ENCODE results near the gene PRODH2. TPM values are rescaled to one million over a fixed set of nuclear protein-coding genes. Genes with fewer than 3 reads are reported as not detected.

The PRODH2 gene
- total RNA-seq, 1 experiment from 2014 or later, result not detected

- no peaks in the 10 kb centered on the region for H3K9me3 Mint-ChIP-seq (ENCODE audit: unreplicated experiment)
- peaks cover 17% of the 10 kb centered on the region for H3K4me1 Mint-ChIP-seq (ENCODE audit: insufficient read depth, unreplicated experiment)
- CTCF ChIA-PET, result no interaction called here
- POLR2A ChIA-PET, result no interaction called here
- H3K27ac Mint-ChIP-seq (ENCODE audit: low read depth, unreplicated experiment), result no peak overlapping the region
- peaks cover 6% of the 10 kb centered on the region for H3K36me3 Mint-ChIP-seq (ENCODE audit: insufficient read depth, unreplicated experiment)
- no peak for DNase-seq (ENCODE audit: unreplicated experiment)
- H3K27me3 Mint-ChIP-seq (ENCODE audit: insufficient read depth, unreplicated experiment), result no peaks in the 10 kb centered on the region
- no TSS peak for BruUV-seq (replicated peaks)
- intact Hi-C loops (cut with micrococcal nuclease), result loop anchor here (10.0 kb wide), 1 partner anchor 158 kb away; the partner anchor contains the start of gene LRFN3
- no peak for TF ChIP-seq CTCF (IDR thresholded peaks at IDR 0.05; ENCODE audit: unreplicated experiment)
- no peak overlapping the region for H3K4me3 Mint-ChIP-seq (ENCODE audit: unreplicated experiment)
These were observed 35.4 kb downstream of the PRODH2 start for GRCh38 chr19:35777086-35777841.

- Mint-ChIP-seq H3K27me3 (ENCODE audit: insufficient read depth, unreplicated experiment) (no peaks in the 10 kb centered on the region), H3K27ac (ENCODE audit: low read depth, unreplicated experiment) (no peak overlapping the region), H3K9me3 (ENCODE audit: unreplicated experiment) (no peaks in the 10 kb centered on the region), H3K4me1 (ENCODE audit: insufficient read depth, unreplicated experiment) (peaks cover 17% of the 10 kb centered on the region), H3K4me3 (ENCODE audit: unreplicated experiment) (peak overlapping the region; percentile 79), H3K36me3 (ENCODE audit: insufficient read depth, unreplicated experiment) (peaks cover 6% of the 10 kb centered on the region)
- POLR2A ChIA-PET, result interaction anchor here (1.0 kb wide), 1 partner anchor 28 kb away, joined by 4 read pairs; the partner anchor contains the start of gene LIN37
- no TSS peak for BruUV-seq (replicated peaks)
- no peak for DNase-seq (ENCODE audit: unreplicated experiment)
- intact Hi-C loops (cut with micrococcal nuclease), result loop anchor here (10.0 kb wide), 1 partner anchor 159 kb away; the partner anchor contains the start of gene LRFN3
- TF ChIP-seq CTCF (IDR thresholded peaks at IDR 0.05; ENCODE audit: unreplicated experiment), result no peak
- CTCF ChIA-PET, result no interaction called here
These were observed 36.4 kb downstream of the PRODH2 start for GRCh38 chr19:35776102-35776788.

- H3K27me3 Mint-ChIP-seq (ENCODE audit: insufficient read depth, unreplicated experiment), result no peaks in the 10 kb centered on the region
- no peaks in the 10 kb centered on the region for H3K9me3 Mint-ChIP-seq (ENCODE audit: unreplicated experiment)
- peak within 1 kb of the TSS; percentile 79 for H3K4me3 Mint-ChIP-seq (ENCODE audit: unreplicated experiment)
- TF ChIP-seq CTCF (IDR thresholded peaks at IDR 0.05; ENCODE audit: unreplicated experiment), result no peak
- H3K4me1 Mint-ChIP-seq (ENCODE audit: insufficient read depth, unreplicated experiment), result peaks cover 17% of the 10 kb centered on the region
- POLR2A ChIA-PET, result interaction anchor here (1.0 to 1.5 kb wide), 2 partner anchors 27 kb away, joined by 4 to 7 read pairs; partner anchors contain the start of gene LIN37
- no peak within 1 kb of the TSS for H3K27ac Mint-ChIP-seq (ENCODE audit: low read depth, unreplicated experiment)
- H3K36me3 Mint-ChIP-seq (ENCODE audit: insufficient read depth, unreplicated experiment), result peaks cover 6% of the 10 kb centered on the region
- BruUV-seq (replicated peaks), result no TSS peak
- DNase-seq (ENCODE audit: unreplicated experiment), result peak; percentile 99
- CTCF ChIA-PET, result no interaction called here
- intact Hi-C loops (cut with micrococcal nuclease), result loop anchor here (10.0 kb wide), 1 partner anchor 159 kb away; the partner anchor contains the start of gene LRFN3
These were observed 37.1 kb downstream of the PRODH2 start, which contains the start of gene ARHGAP33 for GRCh38 chr19:35775298-35776101. ARHGAP33 (plus strand) TSS chr19:35775564; CDS start chr19:35775659, 95 bp downstream.

GRCh38 chr19:35775046-35775297 lies 37.7 kb downstream of the PRODH2 start:
- H3K27ac Mint-ChIP-seq (ENCODE audit: low read depth, unreplicated experiment), result no peak overlapping the region
- H3K9me3 Mint-ChIP-seq (ENCODE audit: unreplicated experiment), result no peaks in the 10 kb centered on the region
- no TSS peak for BruUV-seq (replicated peaks)
- no peak for TF ChIP-seq CTCF (IDR thresholded peaks at IDR 0.05; ENCODE audit: unreplicated experiment)
- peaks cover 17% of the 10 kb centered on the region for H3K4me1 Mint-ChIP-seq (ENCODE audit: insufficient read depth, unreplicated experiment)
- DNase-seq (ENCODE audit: unreplicated experiment), result no peak
- ChIA-PET CTCF (no interaction called here), POLR2A (interaction anchor here (1.5 kb wide), 1 partner anchor 27 kb away, joined by 7 read pairs; the partner anchor contains the start of gene LIN37)
- intact Hi-C loops (cut with micrococcal nuclease), result loop anchor here (10.0 kb wide), 1 partner anchor 160 kb away; the partner anchor contains the start of gene LRFN3
- peaks cover 6% of the 10 kb centered on the region for H3K36me3 Mint-ChIP-seq (ENCODE audit: insufficient read depth, unreplicated experiment)
- no peaks in the 10 kb centered on the region for H3K27me3 Mint-ChIP-seq (ENCODE audit: insufficient read depth, unreplicated experiment)
- H3K4me3 Mint-ChIP-seq (ENCODE audit: unreplicated experiment), result peak overlapping the region; percentile 79
